B cell (primary cell): ENCODE measurements around the gene VILL. TPM values are rescaled to one million over a fixed set of nuclear protein-coding genes. Genes with fewer than 3 reads are reported as not detected.

Experiments
- ATAC-seq: fragments of 200-7000 bp; cut with Tn5 transposase; one replicate; pipeline ENCODE4 v1.10.0; 2021; ENCODE audit warnings: low read depth, mild to moderate bottlenecking, moderate number of reproducible peaks, moderate library complexity
- CTCF ChIA-PET: fragments of 350-600 bp; sonication (Branson Sonifier 250); formaldehyde crosslinking; loops from one replicate; lab custom pipeline; 2021; ENCODE audit warnings: antibody characterized with exemption, inconsistent platforms; lab: Charles Lee
- POLR2A ChIA-PET: fragments of 350-600 bp; sonication (Branson Sonifier 250); formaldehyde crosslinking; loops from one replicate; lab custom pipeline; 2021; ENCODE audit warnings: antibody characterized with exemption; lab: Charles Lee
- DNase-seq: peaks from one replicate; pipeline ENCODE4 v3.0.0; 2013
- H2AFZ ChIP-seq: 2 replicates; pipeline ENCODE4 v1.6.1; 2012; ENCODE audit warnings: mild to moderate bottlenecking, low read depth, low read length; ENCODE audit not compliant: insufficient read depth, poor library complexity, severe bottlenecking
- H3K27ac ChIP-seq, 2 donors: 1 replicate in 1 of 2; 2 replicates in 1 of 2; pipeline ENCODE4 v1.5.1; 2012 to 2013; ENCODE audit warnings: low read length in 2 of 2, mild to moderate bottlenecking in 2 of 2, moderate library complexity in 1 of 2
- H3K27me3 ChIP-seq, 4 experiments: fragments of 200-600 bp in 1 of 4; sonication (generic) in 1 of 4; replicated peaks in 1 of 4; 1 replicate in 2 of 4; 2 replicates in 2 of 4; pipeline versions ENCODE4 v1.6.1 to v1.7.0; 2013 to 2016; ENCODE audit warnings: low read length in 3 of 4, mild to moderate bottlenecking in 2 of 4, mixed read lengths in 1 of 4, moderate library complexity in 1 of 4; ENCODE audit not compliant: insufficient read depth in 4 of 4, control insufficient read depth in 3 of 4; ENCODE audit errors: control extremely low read depth in 1 of 4
- H3K36me3 ChIP-seq, 2 experiments: replicated peaks in 1 of 2; 1 replicate in 1 of 2; 2 replicates in 1 of 2; pipeline versions ENCODE4 v1.6.1 to v1.7.1; 2013; ENCODE audit warnings: low read length in 1 of 2; ENCODE audit not compliant: insufficient read depth in 2 of 2, control insufficient read depth in 1 of 2; ENCODE audit errors: control extremely low read depth in 1 of 2, extremely low read depth in 1 of 2
- H3K4me1 ChIP-seq, 2 donors: fragments of 200-600 bp in 1 of 2; sonication (generic) in 1 of 2; 1 replicate in 1 of 2; 2 replicates in 1 of 2; pipeline versions ENCODE4 v1.5.1 to v1.6.1; 2013 to 2017; ENCODE audit warnings: low read length in 2 of 2; ENCODE audit not compliant: control insufficient read depth in 2 of 2, insufficient read depth in 2 of 2
- H3K4me2 ChIP-seq: replicated peaks from 2 replicates; pipeline ENCODE3; 2012; ENCODE audit warnings: mild to moderate bottlenecking, low read depth, low read length; ENCODE audit not compliant: poor library complexity, severe bottlenecking
- H3K4me3 ChIP-seq, 5 experiments: fragments of 200-600 bp in 1 of 5; sonication (generic) in 1 of 5; 1 replicate in 3 of 5; 2 replicates in 2 of 5; pipeline versions ENCODE4 v1.5.1 to v1.7.0; 2011 to 2016; ENCODE audit warnings: low read length in 4 of 5, mild to moderate bottlenecking in 4 of 5, low read depth in 2 of 5, control low read depth in 1 of 5, moderate library complexity in 1 of 5; ENCODE audit not compliant: insufficient read depth in 1 of 5; ENCODE audit errors: control extremely low read depth in 1 of 5, extremely low read depth in 1 of 5
- H3K79me2 ChIP-seq: fragments of 200-600 bp; sonication (generic); one replicate; pipeline ENCODE4 v1.6.0; 2016; ENCODE audit warnings: low read length; ENCODE audit not compliant: control insufficient read depth, insufficient read depth
- H3K9ac ChIP-seq: fragments of 200-600 bp; sonication (generic); 2 replicates; pipeline ENCODE4 v1.6.1; 2017; ENCODE audit warnings: mild to moderate bottlenecking, low read length, moderate library complexity
- H3K9me3 ChIP-seq, 3 donors: one replicate each; pipeline versions ENCODE4 v1.6.1 to v1.7.1; 2013; ENCODE audit warnings: low read length in 2 of 3; ENCODE audit not compliant: control insufficient read depth in 2 of 3, insufficient read depth in 1 of 3; ENCODE audit errors: control extremely low read depth in 1 of 3
- H4K20me1 ChIP-seq: 2 replicates; pipeline ENCODE4 v1.6.0; 2012; ENCODE audit warnings: mild to moderate bottlenecking, low read length; ENCODE audit not compliant: insufficient read depth, control insufficient read depth, poor library complexity, severe bottlenecking
- H3K27ac Mint-ChIP-seq: one replicate; pipeline ENCODE4 v1.8.0; 2021; ENCODE audit warnings: mixed read lengths
- H3K27me3 Mint-ChIP-seq: one replicate; pipeline ENCODE4 v1.8.0; 2021; ENCODE audit warnings: mixed read lengths
- H3K4me1 Mint-ChIP-seq: one replicate; pipeline ENCODE4 v1.8.0; 2021; ENCODE audit warnings: mixed read lengths
- H3K4me3 Mint-ChIP-seq: one replicate; pipeline ENCODE4 v1.8.0; 2021; ENCODE audit warnings: mixed read lengths
- H3K9me3 Mint-ChIP-seq: one replicate; pipeline ENCODE4 v1.8.0; 2022; ENCODE audit warnings: mixed read lengths; ENCODE audit not compliant: insufficient read depth
- EZH2 ChIP-seq: IDR thresholded peaks from 2 replicates; pipeline ENCODE4 v1.6.1; 2012; ENCODE audit warnings: borderline replicate concordance, low read depth, mild to moderate bottlenecking, moderate library complexity, low read length; ENCODE audit not compliant: insufficient read depth, poor library complexity, severe bottlenecking
- WGBS: methylation state at CpG from one replicate; pipeline ENCODE4 v1.1.5; 2013; ENCODE audit warnings: missing lambda C conversion rate; ENCODE audit not compliant: insufficient coverage; 5-methylcytosine and 5-hydroxymethylcytosine counted together
- intact Hi-C: fragments of 100-400 bp; cut with micrococcal nuclease; formaldehyde crosslinking; loops from one replicate; pipeline ENCODE4 v1.10.0; 2022
- polyA plus RNA-seq: library from polyadenylated mRNA; depleted of rRNA; stranded (reverse); fragments of >200 nt; gene quantifications from 2 replicates; pipeline ENCODE4 v1.2.3, GENCODE V29; 2012
- total RNA-seq, 2 donors: library from RNA; stranded (reverse); fragments of 120-200 nt in 1 of 2; gene quantifications; 1 replicate in 1 of 2; 2 replicates in 1 of 2; pipeline versions ENCODE4 v1.2.3 to v1.2.4, GENCODE V29; 2013 to 2022
- TF ChIP-seq, protein P1 (sequence below): fragments of 200-600 bp; IDR thresholded peaks from one replicate; pipeline ENCODE4 v1.8.0; 2022; ENCODE audit warnings: antibody characterized with exemption, mild to moderate bottlenecking

VILL gene
- total and polyA plus RNA-seq, 2 donors (not counting 1 experiment from before 2014, with no cell fraction given) = 35.2 to 46.4 TPM

DNA sequence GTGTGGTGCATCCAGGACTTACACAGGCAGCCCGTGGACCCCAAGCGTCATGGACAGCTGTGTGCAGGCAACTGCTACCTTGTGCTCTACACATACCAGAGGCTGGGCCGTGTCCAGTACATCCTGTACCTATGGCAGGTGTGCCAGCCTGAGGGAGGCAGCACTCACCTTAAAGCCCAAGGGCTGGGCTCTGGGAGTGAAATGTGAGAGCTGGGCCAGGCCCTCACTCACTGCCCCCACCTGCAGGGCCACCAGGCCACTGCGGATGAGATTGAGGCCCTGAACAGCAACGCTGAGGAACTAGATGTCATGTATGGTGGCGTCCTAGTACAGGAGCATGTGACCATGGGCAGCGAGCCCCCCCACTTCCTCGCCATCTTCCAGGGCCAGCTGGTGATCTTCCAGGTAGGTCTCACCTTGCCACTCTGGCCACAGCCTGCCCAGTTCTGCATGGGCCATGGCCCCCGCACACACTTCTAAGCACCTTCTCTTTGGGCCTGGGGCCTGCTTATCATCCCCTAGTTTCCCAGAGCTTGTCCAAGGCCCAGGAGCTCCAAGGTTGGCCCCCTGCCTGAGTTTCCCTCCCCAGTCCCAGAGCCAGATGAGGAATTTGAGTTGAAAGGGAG, 11.0 kb downstream of the VILL start:
- H3K36me3 ChIP-seq = peaks cover 0 to 33% of the 10 kb centered on the region in 2 experiments
- no peaks in the 10 kb centered on the region for H4K20me1 ChIP-seq
- no peak overlapping the region for H3K4me3 ChIP-seq
- no peak overlapping the region for H3K4me2 ChIP-seq
- DNase-seq (no peak), ATAC-seq (no peak)
- Mint-ChIP-seq H3K27me3 (no peaks in the 10 kb centered on the region), H3K27ac (no peak overlapping the region), H3K4me1 (peaks cover 32% of the 10 kb centered on the region), H3K4me3 (no peak overlapping the region), H3K9me3 (no peaks in the 10 kb centered on the region)
- peaks cover 0 to 9% (median 0%) of the 10 kb centered on the region in 3 donors for H3K9me3 ChIP-seq
- H3K9ac ChIP-seq = no peak overlapping the region
- no peak overlapping the region for H3K27ac ChIP-seq
- H3K4me1 ChIP-seq = peaks cover 11 to 24% of the 10 kb centered on the region in 2 donors
- TF ChIP-seq, protein P1, sequence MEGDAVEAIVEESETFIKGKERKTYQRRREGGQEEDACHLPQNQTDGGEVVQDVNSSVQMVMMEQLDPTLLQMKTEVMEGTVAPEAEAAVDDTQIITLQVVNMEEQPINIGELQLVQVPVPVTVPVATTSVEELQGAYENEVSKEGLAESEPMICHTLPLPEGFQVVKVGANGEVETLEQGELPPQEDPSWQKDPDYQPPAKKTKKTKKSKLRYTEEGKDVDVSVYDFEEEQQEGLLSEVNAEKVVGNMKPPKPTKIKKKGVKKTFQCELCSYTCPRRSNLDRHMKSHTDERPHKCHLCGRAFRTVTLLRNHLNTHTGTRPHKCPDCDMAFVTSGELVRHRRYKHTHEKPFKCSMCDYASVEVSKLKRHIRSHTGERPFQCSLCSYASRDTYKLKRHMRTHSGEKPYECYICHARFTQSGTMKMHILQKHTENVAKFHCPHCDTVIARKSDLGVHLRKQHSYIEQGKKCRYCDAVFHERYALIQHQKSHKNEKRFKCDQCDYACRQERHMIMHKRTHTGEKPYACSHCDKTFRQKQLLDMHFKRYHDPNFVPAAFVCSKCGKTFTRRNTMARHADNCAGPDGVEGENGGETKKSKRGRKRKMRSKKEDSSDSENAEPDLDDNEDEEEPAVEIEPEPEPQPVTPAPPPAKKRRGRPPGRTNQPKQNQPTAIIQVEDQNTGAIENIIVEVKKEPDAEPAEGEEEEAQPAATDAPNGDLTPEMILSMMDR = no peak
- TF ChIP-seq EZH2 = no peak
- H3K27me3 ChIP-seq = no peaks in the 10 kb centered on the region
- H2AFZ ChIP-seq = no peak overlapping the region
- intact Hi-C loops = no loop called here
- CTCF ChIA-PET = interaction anchor here (0.5 to 4.0 kb wide), 9 partner anchors 8 to 1042 kb away, joined by 3 to 46 read pairs (median 4); no protein-coding TSS in a partner anchor
- POLR2A ChIA-PET = interaction anchor here (0.6 kb wide), 1 partner anchor 495 kb away, joined by 12 read pairs; no protein-coding TSS in a partner anchor
- 97% methylated on average over 8 of the region's 9 CpGs for WGBS
- peaks cover 7% of the 10 kb centered on the region for H3K79me2 ChIP-seq

DNA sequence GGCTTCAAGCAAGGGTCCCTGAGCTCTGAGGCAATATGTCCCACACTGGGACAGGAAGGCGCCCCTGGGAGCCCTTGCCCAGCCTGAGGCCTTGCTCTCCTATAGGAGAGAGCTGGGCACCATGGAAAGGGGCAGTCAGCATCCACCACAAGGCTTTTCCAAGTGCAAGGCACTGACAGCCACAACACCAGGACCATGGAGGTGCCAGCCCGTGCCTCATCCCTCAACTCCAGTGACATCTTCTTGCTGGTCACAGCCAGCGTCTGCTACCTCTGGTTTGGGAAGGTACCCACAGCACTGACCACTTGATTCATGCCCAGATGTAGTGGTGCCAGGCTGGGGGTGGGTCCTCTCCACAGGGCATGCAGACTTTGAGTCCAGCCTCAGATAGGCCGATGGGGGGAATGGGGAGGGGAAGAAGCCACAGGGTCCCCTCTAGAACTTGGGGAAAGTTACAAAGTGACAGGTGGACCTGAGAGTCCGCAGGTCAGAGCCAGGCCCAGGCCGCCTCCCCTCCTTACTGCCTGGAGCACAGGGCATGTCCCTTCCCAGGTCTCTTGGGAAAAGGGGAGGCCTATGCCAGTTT, 11.8 kb downstream of the VILL start:
- H4K20me1 ChIP-seq = no peaks in the 10 kb centered on the region
- no peak overlapping the region for H3K27ac ChIP-seq
- no peak overlapping the region for H3K4me3 ChIP-seq
- Mint-ChIP-seq H3K9me3 (no peaks in the 10 kb centered on the region), H3K4me3 (no peak overlapping the region), H3K4me1 (peaks cover 28% of the 10 kb centered on the region), H3K27me3 (no peaks in the 10 kb centered on the region), H3K27ac (no peak overlapping the region)
- DNase-seq (no peak), ATAC-seq (no peak)
- peaks cover 0 to 3% (median 0%) of the 10 kb centered on the region in 3 donors for H3K9me3 ChIP-seq
- CTCF ChIA-PET = interaction anchor here (0.6 to 4.0 kb wide), 5 partner anchors 17 to 1043 kb away, joined by 3 to 46 read pairs (median 5); no protein-coding TSS in a partner anchor
- intact Hi-C loops = no loop called here
- no peak overlapping the region for H2AFZ ChIP-seq
- WGBS = 87% methylated on average over 2 of the region's 6 CpGs
- H3K9ac ChIP-seq = no peak overlapping the region
- H3K27me3 ChIP-seq = no peaks in the 10 kb centered on the region
- H3K4me1 ChIP-seq = peaks cover 7 to 17% of the 10 kb centered on the region in 2 donors
- TF ChIP-seq EZH2 = no peak
- TF ChIP-seq, protein P1 = no peak
- H3K79me2 ChIP-seq = peaks cover under 1% of the 10 kb centered on the region
- no peak overlapping the region for H3K4me2 ChIP-seq
- peaks cover 0 to 33% of the 10 kb centered on the region in 2 experiments for H3K36me3 ChIP-seq
- POLR2A ChIA-PET = no interaction called here
